Urinary bladder (tissue), 4 donors: ENCODE measurements around the gene SLC25A22. TPM values are rescaled to one million over a fixed set of nuclear protein-coding genes. Genes with fewer than 3 reads are reported as not detected.
A peak's percentile ranks its signal among the peaks of the same experiment; 100 is the strongest.

Source experiments
- DNase-seq: peaks from one replicate; pipeline ENCODE4 v3.0.0-alpha.2; 2015; ENCODE audit errors: extremely low spot score
- H3K27ac ChIP-seq: one replicate; pipeline ENCODE4 v1.5.1; 2013; ENCODE audit warnings: low read depth, mild to moderate bottlenecking, moderate library complexity
- H3K36me3 ChIP-seq: one replicate; pipeline ENCODE4 v1.6.1; 2013; ENCODE audit warnings: mild to moderate bottlenecking, moderate library complexity; ENCODE audit not compliant: insufficient read depth
- H3K4me1 ChIP-seq: one replicate; pipeline ENCODE4 v1.6.1; 2013; ENCODE audit warnings: mild to moderate bottlenecking, moderate library complexity; ENCODE audit not compliant: insufficient read depth
- H3K4me3 ChIP-seq: one replicate; pipeline ENCODE4 v1.5.1; 2013; ENCODE audit warnings: low read depth, low read length
- WGBS: extraction: QIAGEN DNeasy Blood & Tissue Kit; methylation state at CpG from one replicate; pipeline ENCODE4 v1.1.7; 2013; 5-methylcytosine and 5-hydroxymethylcytosine counted together
- polyA plus RNA-seq: library from polyadenylated mRNA; stranded (reverse); fragments of 200-250 nt; gene quantifications from one replicate; pipeline ENCODE4 v1.2.3, GENCODE V29; 2013
- total RNA-seq: library from RNA; depleted of rRNA; stranded (reverse); fragments of >200 nt; gene quantifications from one replicate; pipeline ENCODE4 v1.2.3, GENCODE V29; 2014
- donor health status: healthy with polysubstance abuse.
- donor health status: healthy.

SLC25A22 gene
- total and polyA plus RNA-seq, 2 donors, result 7.5 to 17.1 TPM

GRCh38 chr11:838441-839279 lies 40.6 kb upstream of the SLC25A22 start:
- H3K4me1 ChIP-seq, result no peaks in the 10 kb centered on the region
- no peaks in the 10 kb centered on the region for H3K36me3 ChIP-seq
- DNase-seq, result no peak
- WGBS, result 41% methylated on average over 17 of the region's 17 CpGs
- no peak overlapping the region for H3K27ac ChIP-seq
- no peak overlapping the region for H3K4me3 ChIP-seq

- H3K4me3 ChIP-seq, result no peak overlapping the region
- no peak overlapping the region for H3K27ac ChIP-seq
- H3K4me1 ChIP-seq, result no peaks in the 10 kb centered on the region
- no peak for DNase-seq
- no peaks in the 10 kb centered on the region for H3K36me3 ChIP-seq
- 71% methylated on average over 8 of the region's 8 CpGs for WGBS
Observed at GRCh38 chr11:837990-838307, 39.9 kb upstream of the SLC25A22 start.

GRCh38 chr11:837189-837989 lies 39.3 kb upstream of the SLC25A22 start:
- WGBS, result 84% methylated on average over 22 of the region's 22 CpGs
- no peak for DNase-seq
- no peak overlapping the region for H3K27ac ChIP-seq
- H3K36me3 ChIP-seq, result no peaks in the 10 kb centered on the region
- H3K4me1 ChIP-seq, result no peaks in the 10 kb centered on the region
- H3K4me3 ChIP-seq, result no peak overlapping the region

- DNase-seq, result no peak
- 88% methylated on average over 9 of the region's 9 CpGs for WGBS
- H3K4me3 ChIP-seq, result no peak overlapping the region
- H3K27ac ChIP-seq, result no peak overlapping the region
- H3K4me1 ChIP-seq, result no peaks in the 10 kb centered on the region
- no peaks in the 10 kb centered on the region for H3K36me3 ChIP-seq
Observed at GRCh38 chr11:836700-837099, 38.6 kb upstream of the SLC25A22 start.

- no peak overlapping the region for H3K4me3 ChIP-seq
- WGBS, result 93% methylated on average over 14 of the region's 14 CpGs
- no peak for DNase-seq
- H3K4me1 ChIP-seq, result no peaks in the 10 kb centered on the region
- H3K27ac ChIP-seq, result no peak overlapping the region
- no peaks in the 10 kb centered on the region for H3K36me3 ChIP-seq
Observed at GRCh38 chr11:836274-836673, 38.2 kb upstream of the SLC25A22 start.

- Histone ChIP-seq H3K27ac (peak overlapping the region; percentile 46), H3K4me3 (no peak overlapping the region), H3K36me3 (no peaks in the 10 kb centered on the region), H3K4me1 (peaks cover under 1% of the 10 kb centered on the region)
- WGBS, result 42% methylated on average over 31 of the region's 31 CpGs
- DNase-seq, result no peak
Observed at GRCh38 chr11:834371-835316, 36.6 kb upstream of the SLC25A22 start.

- H3K4me1 ChIP-seq, result peaks cover 2% of the 10 kb centered on the region
- no peak for DNase-seq
- no peaks in the 10 kb centered on the region for H3K36me3 ChIP-seq
- peak overlapping the region; percentile 60 for H3K27ac ChIP-seq
- 51% methylated on average over 9 of the region's 9 CpGs for WGBS
- H3K4me3 ChIP-seq, result peak overlapping the region; percentile 67
Observed at GRCh38 chr11:833849-834311, 35.8 kb upstream of the SLC25A22 start.

- DNase-seq, result no peak
- Histone ChIP-seq H3K4me1 (peaks cover 2% of the 10 kb centered on the region), H3K36me3 (no peaks in the 10 kb centered on the region), H3K27ac (peak overlapping the region; percentile 60), H3K4me3 (peak overlapping the region; percentile 67)
- 1% methylated on average over 55 of the region's 55 CpGs for WGBS
Observed at GRCh38 chr11:833114-833791, 35.2 kb upstream of the SLC25A22 start.

GRCh38 chr11:832529-833113 lies 34.5 kb upstream of the SLC25A22 start, which contains the start of gene CD151:
Gene CD151 (plus strand): TSS chr11:832952. CDS start chr11:836070, 3,118 bp downstream.
- H3K4me1 ChIP-seq, result peaks cover 2% of the 10 kb centered on the region
- peak within 1 kb of the TSS; percentile 67 for H3K4me3 ChIP-seq
- no peaks in the 10 kb centered on the region for H3K36me3 ChIP-seq
- peak within 1 kb of the TSS; percentile 60 for H3K27ac ChIP-seq
- DNase-seq, result no peak
- WGBS, result 3% methylated on average over 62 of the region's 67 CpGs

- Histone ChIP-seq H3K27ac (no peak overlapping the region), H3K36me3 (no peaks in the 10 kb centered on the region), H3K4me1 (peaks cover 2% of the 10 kb centered on the region), H3K4me3 (peak overlapping the region; percentile 67)
- 72% methylated on average over 23 of the region's 23 CpGs for WGBS
- DNase-seq, result no peak
Observed at GRCh38 chr11:831961-832528, 34.0 kb upstream of the SLC25A22 start.

- Histone ChIP-seq H3K4me3 (no peak overlapping the region), H3K27ac (no peak overlapping the region), H3K4me1 (peaks cover 2% of the 10 kb centered on the region), H3K36me3 (no peaks in the 10 kb centered on the region)
- WGBS, result 56% methylated on average over 31 of the region's 31 CpGs
- no peak for DNase-seq
Observed at GRCh38 chr11:831118-831864, 33.2 kb upstream of the SLC25A22 start.
